ENCODE measurements around the gene CHST8.

- TF ChIP-seq CTCF (IDR thresholded peaks at IDR 0.05; ENCODE audit: insufficient read depth, low read length) = peak; percentile 100
- TF ChIP-seq GABPA (IDR thresholded peaks at IDR 0.05; ENCODE audit: low read depth) = no peak
Observed at GRCh38 chr19:33778089-33778791, 156.5 kb downstream of the CHST8 start.

All from HL-60 (cell line).